GM12872 (cell line): ENCODE data around the gene NDRG3.

Experiments used
- CTCF ChIP-seq: IDR thresholded peaks from 3 replicates; pipeline ENCODE4 v1.5.1; 2011; ENCODE audit warnings: low read depth, mild to moderate bottlenecking, low read length, moderate library complexity; ENCODE audit not compliant: insufficient read depth

Gene NDRG3

DNA sequence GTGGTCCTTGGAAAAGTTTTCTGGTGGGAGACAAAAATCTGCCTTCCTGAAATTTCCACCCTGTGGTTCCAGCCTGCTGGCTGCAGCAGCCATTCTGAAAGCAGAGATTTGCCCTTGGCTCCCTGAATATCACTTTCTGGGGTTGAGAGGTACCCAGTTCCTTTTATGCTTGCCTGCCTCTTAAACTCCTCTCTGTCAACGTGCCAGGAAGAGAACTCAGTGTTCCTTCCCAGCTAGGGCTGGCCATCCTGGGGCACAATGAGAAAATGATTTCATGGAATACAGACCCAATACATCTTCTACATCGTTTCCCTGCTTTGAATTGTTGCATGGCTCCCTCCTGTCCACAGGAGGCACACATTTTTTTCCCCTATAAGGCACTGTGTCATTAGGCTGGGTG, 29.3 kb upstream of the NDRG3 start:
- no peak for TF ChIP-seq CTCF

GRCh38 chr20:36773597-36774390, 27.9 kb upstream of the NDRG3 start, which contains the start of gene DSN1:
TSS of gene DSN1 (minus strand) at chr20:36773763. CDS start at chr20:36771458, 2,305 bp downstream.
- TF ChIP-seq CTCF: peak; percentile 74; the same call in 2 of the 3 replicates

DNA sequence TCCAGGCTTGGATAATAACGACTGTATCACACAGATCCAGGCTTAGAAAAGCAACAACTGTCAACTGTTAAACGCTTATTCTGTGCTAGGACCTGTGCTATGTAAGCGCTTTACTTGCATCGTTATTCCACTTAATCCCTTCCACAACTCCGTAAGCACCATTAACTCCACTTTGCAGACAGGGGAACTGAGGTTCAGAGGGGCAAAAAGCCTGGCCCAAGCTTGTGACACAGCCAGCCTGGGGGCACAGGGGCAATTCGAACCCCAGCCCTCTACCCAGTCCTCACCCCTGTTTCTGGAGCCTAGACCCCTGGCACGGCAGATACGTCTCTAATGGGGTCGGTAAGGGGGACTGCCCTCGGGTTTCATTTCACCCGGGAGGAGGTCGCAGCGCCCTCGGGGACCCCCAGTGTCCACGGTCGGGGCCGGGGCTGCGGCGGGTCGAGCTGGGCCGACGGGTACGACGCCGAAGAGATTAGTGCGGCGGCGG, 27.3 kb upstream of the NDRG3 start:
- no peak for TF ChIP-seq CTCF

DNA sequence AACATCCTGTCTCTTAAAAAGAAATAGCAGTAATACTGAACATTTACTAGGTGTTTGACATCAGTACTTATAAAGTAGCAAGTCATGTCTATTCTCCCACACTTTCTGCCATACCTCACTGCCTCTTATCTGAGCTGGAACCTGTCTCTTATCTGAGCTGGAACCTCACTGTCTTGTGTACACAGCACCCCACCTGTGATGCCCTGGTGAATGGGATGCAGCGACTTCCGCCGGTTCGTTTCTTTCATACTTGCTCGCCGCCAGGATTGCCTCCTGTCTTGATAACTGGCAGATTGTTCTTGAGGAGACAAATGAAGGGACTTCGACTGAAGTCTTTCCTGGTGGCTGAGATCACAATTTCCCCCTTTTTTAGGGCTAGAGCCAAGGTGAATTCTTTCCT, 24.8 kb upstream of the NDRG3 start:
- no peak for TF ChIP-seq CTCF

DNA sequence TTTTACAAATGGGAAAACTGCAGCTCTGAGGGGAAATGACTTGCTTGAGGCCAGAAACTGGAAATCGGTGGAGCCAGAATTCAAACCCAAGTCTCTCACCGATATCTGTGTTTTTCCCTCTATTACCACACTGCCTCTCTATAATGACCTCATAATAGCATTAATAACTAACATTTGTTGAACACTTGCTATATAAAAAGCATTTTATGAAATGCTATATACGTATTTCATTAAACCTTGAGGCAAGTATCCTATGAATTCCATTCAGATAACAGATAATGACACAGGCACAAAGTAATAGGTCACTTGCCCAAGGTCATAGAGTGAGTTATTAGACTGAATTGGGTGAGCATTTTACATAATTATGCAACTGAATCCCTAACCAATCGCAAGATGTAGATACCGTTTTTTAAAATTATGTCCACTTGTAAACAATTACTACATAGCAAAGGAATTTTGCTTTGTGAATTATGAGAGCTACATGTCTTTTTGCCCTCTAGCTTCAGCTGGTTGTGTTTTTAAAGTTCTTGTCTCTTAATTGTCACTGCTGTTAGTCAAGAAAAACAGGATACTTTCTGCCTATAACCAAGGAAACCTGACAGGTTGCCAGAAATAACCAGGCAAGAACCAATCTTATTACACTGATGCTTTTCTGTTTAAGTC, 23.0 kb upstream of the NDRG3 start:
- no peak for TF ChIP-seq CTCF

GRCh38 chr20:36761125-36761524, 15.2 kb upstream of the NDRG3 start:
- TF ChIP-seq CTCF: no peak

DNA sequence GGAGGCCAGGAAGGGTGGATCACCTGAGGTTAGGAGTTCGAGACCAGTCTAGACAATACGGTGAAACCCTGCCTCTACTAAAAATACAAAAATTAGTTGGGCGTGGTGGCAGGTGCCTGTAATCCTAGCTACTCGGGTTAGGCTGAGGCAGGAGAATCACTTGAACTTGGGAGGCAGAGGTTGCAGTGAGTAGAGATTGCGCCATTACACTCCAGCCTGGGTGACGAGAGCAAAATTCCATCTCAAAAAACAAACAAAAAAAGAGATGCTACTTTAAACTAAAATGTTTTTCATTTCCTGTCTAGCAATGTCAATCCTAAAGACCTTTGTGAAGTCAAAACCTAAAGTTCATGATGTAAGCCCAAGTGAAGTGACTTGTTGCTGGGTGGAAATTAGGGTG, 14.8 kb upstream of the NDRG3 start:
- no peak for TF ChIP-seq CTCF
